ENCODE results near the gene CCDC188.

The CCDC188 gene

DNA sequence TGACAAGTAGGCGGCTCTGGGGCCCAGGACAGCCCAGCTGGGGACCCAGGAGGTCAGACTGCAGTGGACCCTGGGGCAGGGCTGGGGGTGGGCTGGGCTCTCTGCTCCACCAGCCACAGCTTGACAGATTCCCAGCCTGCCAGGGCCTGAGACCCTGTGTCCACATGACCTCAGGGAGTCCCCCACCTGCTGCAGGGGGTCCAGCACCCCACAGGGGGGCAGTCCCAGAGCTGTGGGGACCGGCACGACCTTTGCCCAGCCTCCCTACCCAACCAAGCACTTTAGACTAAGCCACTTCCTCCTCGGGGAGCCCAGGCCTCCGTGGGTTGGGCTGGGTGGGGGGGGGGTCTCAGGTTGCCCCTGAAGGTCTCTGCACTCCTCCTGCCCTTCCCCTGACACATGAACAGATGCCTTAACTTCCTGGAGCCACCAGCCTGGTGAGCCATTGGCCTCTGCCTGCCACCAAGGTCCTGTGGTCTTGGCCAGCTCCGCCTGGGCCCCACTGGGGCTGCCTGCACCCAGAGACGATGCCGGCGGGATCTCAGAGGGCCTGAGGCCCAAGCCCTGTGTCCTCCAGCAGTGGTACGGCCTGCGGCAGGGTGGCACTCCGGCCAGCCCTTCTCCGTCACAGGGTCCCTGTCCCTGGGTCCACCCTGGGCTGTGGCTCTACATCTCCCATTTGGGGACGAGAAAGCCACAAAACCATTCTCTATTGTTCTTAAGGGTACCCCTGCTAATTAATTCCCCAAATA, 3.4 kb downstream of the CCDC188 start:
- no peak for DNase-seq

DNA sequence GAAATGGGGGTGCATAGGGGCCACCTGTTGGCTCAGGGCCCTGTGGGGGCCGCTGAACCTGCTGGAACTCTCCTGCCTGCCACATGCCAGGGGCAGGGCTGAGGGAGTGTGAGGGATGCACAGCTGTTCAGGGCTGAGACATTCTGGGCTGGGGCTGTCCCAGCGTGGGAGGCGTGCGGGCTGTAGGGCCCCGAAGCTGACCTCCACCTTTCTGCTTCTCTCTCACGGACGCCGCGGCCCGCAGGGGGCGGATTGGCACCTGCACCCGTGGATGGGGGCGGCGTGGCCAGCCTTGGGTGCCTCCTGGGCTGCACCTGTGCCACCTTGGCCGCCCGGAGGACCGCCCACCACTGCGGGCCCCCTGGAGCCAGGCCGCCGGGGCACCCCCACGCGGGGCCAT, 4.1 kb downstream of the CCDC188 start:
- DNase-seq = no peak

GRCh38 chr22:20145832-20146223, 5.0 kb downstream of the CCDC188 start:
- DNase-seq = no peak

GRCh38 chr22:20145206-20145831, 5.5 kb downstream of the CCDC188 start:
- no peak for DNase-seq

DNA sequence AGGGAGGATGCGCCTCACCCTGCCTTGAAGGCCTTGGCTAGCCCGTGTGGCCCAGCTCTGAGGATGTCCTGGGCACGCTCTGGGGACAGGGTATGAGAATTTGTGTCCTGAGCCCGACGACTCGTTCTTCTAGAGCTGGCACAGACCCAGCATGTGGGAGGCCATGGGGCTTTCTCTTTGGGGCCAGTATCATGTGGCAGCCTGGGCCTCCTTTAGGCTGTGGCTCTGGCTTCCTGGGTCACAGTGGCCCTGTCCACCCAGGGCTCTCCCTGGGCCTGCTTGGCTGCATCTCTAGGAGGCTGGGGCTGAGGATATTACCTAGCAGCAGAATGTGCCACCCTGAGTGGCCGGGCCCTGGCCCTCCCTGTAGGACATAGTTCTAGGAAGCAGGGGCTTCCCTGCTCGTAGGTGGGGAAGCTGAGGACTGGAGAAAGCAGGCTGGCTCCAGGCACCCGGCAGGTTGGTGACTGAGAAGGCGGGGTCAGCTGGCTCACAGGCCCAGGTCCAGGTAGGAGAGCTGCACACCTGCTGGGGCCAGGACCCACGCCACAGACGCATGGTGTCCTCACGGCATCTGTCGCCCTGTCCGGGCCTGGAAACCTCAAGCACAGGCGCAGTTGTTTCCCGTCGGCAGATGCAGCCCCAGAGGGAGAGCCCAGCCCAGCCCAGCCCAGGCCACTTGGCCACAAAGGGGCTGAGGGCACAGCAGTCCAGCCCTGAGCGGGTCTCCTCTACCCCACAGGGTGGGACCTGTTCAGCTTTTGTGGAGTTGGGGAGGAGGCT, 6.8 kb downstream of the CCDC188 start:
- DNase-seq = no peak

DNA sequence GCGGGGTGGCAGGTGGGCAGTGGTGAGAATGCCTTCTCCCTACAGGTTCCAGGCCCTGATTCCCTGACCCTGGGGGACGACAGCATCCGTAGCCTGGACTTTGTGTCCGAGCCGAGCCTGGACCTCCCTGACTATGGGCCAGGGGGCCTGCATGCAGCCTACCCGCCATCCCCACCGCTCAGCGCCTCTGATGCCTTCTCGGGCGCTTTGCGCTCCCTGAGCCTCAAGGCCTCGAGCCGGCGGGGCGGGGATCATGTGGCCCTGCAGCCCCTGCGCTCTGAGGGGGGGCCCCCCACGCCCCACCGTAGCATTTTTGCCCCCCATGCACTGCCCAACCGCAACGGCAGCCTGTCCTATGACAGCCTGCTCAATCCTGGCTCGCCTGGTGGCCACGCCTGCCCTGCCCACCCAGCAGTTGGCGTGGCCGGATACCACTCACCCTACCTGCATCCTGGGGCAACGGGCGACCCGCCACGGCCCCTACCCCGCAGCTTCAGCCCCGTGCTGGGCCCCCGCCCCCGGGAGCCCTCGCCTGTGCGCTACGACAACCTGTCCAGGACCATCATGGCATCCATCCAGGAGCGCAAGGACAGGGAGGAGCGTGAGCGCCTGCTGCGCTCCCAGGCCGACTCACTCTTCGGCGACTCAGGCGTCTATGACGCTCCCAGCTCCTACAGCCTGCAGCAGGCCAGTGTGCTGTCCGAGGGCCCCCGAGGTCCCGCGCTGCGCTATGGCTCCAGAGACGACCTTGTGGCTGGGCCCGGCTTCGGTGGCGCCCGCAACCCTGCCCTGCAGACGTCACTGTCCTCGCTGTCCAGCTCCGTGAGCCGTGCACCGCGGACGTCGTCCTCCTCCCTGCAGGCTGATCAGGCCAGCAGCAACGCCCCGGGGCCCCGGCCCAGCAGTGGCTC, 7.9 kb downstream of the CCDC188 start:
- DNase-seq = no peak

GRCh38 chr22:20141186-20142077, 9.4 kb downstream of the CCDC188 start:
- DNase-seq = no peak

DNA sequence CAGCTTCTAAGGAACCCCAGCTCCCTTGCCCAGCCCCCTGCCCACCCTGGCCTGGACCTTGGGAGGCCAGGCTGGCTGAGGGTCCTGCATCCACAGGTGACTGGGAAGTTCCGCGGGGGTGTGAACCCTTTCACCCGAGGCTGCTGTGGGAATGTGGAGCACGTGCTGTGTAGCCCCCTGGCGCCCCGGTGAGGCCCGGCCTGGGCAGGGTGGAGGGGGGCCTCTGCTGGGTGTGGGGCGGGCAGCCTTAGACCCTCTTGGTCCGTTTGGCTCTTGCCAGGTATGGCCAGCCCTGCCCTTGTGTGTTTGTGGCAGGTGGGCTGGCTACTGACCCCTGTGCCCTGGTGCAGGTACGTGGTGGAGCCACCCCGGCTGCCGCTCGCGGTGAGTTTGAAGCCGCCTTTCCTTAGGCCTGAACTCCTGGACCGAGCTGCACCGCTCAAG, 10.3 kb downstream of the CCDC188 start:
- no peak for DNase-seq

DNA sequence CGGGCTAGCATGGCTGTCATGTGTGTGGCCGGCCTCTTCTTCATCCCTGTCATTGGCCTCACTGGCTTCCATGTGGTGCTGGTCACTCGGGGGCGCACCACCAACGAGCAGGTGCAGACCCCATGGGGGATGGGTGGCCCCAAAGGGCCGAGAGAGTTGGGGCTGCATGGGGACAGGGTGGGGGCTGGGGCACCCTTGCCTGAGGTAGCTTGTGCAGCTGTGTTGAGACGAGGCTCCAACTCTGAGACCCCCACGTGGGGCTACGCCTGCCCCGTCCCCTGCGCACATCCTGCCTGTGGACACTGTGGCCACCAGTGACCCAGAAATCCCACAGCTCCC, 10.8 kb downstream of the CCDC188 start:
- DNase-seq = no peak

DNA sequence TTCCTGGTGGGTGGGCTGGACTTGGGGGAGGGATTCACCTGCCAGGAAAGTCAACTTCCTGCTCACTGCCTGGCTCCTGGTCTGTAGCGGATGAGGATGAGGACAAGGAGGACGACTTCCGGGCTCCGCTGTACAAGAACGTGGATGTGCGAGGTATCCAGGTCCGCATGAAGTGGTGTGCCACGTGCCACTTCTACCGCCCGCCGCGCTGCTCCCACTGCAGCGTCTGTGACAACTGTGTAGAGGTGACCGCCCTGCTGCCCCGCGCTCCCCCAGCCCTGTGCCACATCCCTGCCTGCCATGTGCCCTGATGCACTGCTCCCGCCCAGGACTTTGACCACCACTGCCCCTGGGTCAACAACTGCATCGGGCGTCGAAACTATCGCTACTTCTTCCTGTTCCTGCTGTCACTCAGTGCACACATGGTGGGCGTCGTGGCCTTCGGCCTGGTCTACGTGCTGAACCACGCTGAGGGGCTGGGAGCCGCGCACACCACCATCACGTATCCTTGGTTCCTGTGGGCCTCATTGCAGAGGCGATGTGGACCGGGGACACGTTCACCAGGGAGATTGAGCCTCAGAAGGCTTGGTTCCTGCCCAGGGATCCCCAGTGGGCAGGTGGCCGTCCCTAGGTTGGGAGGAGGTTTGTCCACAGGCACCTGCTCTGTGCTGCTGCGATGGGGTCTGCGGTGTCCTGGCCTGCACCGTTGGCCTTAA, 11.3 kb downstream of the CCDC188 start:
- DNase-seq = no peak

DNA sequence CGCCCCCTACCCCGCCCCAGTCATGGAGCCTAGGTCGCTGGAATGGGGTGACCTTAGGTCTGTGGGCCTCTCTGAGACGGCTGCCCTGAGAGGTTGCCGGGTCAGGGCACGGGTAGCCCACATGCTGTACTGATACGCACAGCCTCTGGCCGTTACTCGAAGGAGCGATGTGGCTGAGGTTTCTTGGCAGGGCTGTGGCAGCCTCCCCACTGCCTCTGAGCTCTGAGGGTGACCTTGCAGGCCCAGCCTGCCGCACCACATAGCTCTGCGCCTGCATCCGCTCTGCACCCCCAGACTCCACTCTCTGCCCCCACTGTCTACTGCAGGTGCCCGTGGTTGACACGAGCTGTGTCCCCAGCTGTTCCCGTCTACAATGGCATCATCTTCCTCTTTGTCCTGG, 12.0 kb downstream of the CCDC188 start:
- DNase-seq = no peak

GRCh38 chr22:20138417-20138738, 12.5 kb downstream of the CCDC188 start:
- DNase-seq = no peak

DNA sequence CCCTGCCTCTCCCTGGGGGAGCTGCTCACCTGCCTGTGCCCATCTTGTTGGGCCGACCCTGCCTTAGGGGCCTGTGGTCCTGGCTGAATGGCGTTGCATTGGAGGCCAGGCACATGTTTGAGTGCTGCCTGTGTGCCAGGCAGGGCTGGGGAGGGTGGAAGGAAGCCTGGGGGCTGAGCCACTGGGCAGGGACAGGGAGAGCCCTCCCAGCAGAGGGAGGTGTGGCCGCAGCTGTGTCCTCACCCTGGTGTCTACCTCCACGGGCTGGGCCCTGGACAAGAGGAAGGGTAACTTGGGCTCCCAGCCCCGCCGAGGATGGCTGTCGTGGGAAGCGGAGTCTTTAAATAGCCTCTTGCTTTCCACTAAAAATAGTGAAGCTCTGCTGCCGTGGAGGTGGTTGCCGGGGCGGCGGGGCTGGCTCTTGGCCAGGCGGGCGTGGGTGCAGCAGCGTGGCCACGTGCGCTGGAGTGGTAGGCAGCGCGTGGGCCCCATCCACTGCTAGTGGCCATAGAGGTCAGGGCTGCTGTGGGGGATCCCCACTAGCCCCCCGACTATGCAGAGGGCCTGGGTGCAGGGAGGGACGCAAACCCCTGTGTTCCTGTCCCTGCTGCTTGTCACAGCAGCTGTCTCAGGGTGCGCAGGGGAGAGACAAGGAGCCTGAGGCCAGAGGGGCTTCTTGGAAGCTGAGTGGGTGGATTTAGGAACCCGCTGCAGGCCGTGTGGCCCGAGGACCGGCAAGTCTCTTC, 13.0 kb downstream of the CCDC188 start:
- no peak for DNase-seq

DNA sequence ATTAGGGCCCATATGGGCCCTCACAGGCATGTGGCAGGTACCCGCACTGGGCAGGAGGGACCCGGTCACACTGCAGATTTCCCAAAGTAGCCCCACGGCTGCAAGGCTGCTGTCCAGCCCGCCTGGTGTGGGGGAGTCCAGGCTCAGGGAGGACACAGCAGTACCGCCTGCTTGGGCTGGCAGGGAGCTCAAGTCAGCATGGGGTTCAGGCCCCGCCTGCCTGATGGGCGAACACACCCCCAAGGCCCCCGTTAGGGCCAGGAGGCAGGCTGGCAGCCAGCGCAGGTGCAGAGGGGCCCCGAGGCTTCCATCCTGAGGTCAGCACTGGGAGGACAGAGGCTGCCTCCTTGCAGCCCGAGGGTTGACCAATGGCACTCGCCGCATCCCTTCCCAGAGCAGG, 13.7 kb downstream of the CCDC188 start:
- no peak for DNase-seq

GRCh38 chr22:20136603-20136873, 14.3 kb downstream of the CCDC188 start:
- DNase-seq = no peak

DNA sequence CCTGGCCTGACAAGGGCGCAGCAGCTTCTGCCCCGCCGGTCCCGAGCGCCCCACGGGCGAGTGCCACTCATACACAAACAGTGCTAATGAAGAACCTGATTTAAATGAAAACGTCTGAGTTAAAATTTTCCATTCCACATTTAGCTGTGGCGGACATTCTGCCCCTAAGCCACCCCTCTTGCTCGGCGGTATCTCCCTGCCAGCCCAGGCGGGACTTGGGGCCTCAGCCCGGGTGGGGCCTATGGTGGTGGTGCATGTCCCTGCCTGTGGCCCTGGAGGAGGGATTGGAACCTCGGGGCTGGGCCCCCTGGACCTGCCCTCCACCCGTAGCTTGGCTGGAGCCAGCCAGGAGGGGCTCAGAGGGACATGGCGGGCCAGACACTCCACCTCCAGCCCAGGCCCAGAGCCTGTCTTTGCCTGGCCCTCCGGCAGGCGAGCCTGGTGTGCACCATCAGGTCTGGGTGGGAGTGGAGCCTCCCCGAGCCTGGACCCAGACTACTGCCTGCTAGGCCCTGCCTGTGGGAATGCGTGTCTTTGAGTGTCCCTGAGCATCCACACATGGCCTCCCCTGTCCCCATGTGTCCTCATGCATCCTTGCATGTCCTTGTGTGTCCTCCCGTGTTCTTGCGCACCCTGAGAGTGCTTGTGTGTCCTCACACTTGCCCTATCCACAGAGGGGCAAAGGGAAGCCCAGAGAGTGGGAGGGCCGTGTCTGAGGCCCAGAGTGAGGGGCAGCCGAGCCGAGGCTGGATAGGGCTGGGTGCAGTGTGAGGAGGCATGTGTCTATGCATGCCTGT, 14.9 kb downstream of the CCDC188 start:
- DNase-seq = no peak

GRCh38 chr22:20135265-20135664, 15.6 kb downstream of the CCDC188 start:
- DNase-seq = no peak

DNA sequence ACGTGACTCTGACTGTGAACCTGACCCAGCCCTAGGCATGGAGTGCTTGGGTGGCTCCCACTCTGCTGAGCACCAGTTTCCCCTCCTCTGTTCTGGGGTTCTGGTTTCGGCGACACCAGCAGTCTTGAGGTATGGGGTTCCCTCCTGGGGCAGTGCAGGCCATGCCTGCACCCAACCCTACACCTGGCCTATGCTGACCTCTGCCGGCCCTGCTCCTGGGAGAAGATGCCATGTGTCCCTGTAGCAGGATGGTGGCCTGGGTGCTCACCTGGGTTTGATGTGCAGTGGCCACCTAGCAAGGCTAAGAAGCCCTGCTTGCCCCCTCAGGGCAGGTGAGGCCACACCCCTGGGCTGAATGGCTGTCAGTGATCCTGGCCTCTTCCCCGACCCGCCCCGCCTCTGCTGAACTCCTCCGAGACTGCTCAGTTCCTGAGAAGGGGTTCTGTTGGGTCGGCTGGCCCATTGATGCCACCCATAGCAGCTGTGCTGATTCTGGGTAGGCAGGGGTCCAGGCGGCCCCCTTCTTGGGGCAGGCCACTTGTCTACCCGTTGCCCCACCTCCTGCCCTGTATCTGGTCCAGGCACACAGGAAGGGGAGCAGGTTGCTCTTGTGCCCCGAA, 16.8 kb downstream of the CCDC188 start:
- no peak for DNase-seq

DNA sequence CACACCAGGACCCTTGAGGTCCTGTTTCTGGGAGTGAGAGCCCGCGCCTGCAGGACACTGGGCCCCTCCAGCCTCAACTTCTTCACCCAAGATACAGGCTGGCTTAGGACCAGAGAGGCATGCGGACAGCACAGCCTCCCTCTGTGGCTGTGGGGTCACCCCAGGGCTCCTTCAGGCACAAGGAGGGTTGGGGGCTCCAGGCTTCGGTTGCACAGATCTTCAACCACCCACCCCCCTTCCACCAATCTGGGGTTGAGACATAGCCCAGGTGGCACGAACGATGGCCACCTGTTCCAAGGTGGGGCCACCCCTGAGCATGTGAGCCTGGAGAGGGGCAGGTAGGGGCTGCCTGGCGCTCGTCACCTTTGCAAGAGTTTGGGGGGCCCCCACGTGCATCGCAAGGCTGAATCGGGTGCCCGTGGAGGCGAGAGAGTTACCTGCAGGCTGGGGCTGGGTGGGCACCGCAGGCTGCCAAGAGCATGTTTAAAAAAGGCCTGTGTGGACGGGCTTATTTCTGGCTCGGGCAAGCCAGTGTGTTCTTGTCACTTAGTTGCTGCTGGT, 18.1 kb downstream of the CCDC188 start:
- no peak for DNase-seq

Measured in CD4-positive, alpha-beta T cell treated with Interleukin-4 for 1 hour (primary cell).